Memory B cell (primary cell): ENCODE data around the gene NOS1AP.

Experiments
- ATAC-seq: fragments of 150-1000 bp; cut with Tn5 transposase; 2 replicates; pipeline ENCODE4 v1.10.0; 2021; ENCODE audit warnings: low read depth, mild to moderate bottlenecking, moderate library complexity
- DNase-seq, 2 donors: peaks; one replicate each; pipeline ENCODE4 v3.0.0; 2022; ENCODE audit warnings: low spot score in 2 of 2
- H3K27ac Mint-ChIP-seq: one replicate; pipeline ENCODE4 v1.8.0; 2022; ENCODE audit warnings: mild to moderate bottlenecking, moderate library complexity, mixed read lengths
- H3K27me3 Mint-ChIP-seq: one replicate; pipeline ENCODE4 v1.8.0; 2022; ENCODE audit warnings: mixed read lengths
- H3K36me3 Mint-ChIP-seq: one replicate; pipeline ENCODE4 v1.8.0; 2022; ENCODE audit warnings: mild to moderate bottlenecking, mixed read lengths
- H3K4me1 Mint-ChIP-seq: one replicate; pipeline ENCODE4 v1.8.0; 2022; ENCODE audit warnings: mixed read lengths
- H3K4me3 Mint-ChIP-seq: one replicate; pipeline ENCODE4 v1.8.0; 2022; ENCODE audit warnings: mild to moderate bottlenecking, moderate library complexity, mixed read lengths
- H3K9me3 Mint-ChIP-seq: one replicate; pipeline ENCODE4 v1.8.0; 2022; ENCODE audit warnings: mixed read lengths

The NOS1AP gene

DNA sequence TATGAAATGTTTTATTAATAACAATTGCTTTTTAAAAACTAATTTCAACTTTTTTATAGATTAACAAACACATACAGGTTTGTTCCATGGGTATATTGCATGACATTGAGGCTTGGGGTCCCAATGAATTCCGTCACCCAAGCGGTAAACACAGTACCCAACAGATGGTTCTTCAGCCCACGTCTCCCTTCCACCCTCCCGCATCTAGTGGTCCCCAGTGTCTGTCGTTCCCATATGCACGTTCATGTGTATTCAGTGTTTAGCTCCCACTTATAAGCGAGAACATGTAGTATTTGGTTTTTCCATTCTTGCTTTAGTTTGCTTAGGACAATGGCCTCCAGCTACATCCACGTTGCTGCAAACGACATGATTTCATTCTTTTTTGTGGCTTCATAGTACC, 48.6 kb downstream of the NOS1AP start:
- Mint-ChIP-seq H3K4me1 (no peaks in the 10 kb centered on the region), H3K27me3 (peaks cover 6% of the 10 kb centered on the region), H3K27ac (no peak overlapping the region), H3K4me3 (no peak overlapping the region), H3K36me3 (no peaks in the 10 kb centered on the region), H3K9me3 (no peaks in the 10 kb centered on the region)
- no peak for ATAC-seq
- DNase-seq = no peak

DNA sequence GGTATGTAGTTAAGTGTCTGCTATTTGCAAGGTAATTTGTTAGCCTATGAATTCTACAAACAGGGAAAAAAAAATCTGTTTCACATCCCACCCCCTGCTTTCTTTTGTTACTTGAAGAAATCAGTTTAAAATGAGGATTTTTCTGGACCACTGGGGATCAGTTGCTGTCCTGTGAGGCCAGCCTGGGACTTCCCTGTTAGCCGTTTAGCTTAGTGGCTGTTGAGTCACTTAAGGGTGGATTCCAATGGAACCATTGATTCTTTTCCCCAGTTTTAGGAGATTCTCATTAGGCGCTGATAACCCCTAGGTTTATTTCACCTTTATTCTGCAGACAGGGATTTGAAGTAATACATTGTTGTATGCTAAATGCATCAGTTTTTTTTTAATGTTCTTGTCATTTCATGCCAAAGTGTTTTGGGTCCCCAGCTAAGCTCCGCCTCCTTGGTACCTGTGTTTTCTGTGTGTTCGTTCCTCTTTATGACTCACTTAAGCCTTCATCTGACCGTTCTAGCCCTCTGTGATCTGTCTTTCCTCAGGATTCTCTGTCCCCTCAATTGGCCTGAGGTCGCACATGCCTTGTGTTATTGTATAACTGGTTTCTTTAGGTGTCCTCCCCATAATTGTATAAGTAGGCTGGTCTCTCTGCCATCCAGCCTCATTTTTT, 59.3 kb downstream of the NOS1AP start:
- Mint-ChIP-seq H3K4me3 (no peak overlapping the region), H3K27ac (no peak overlapping the region), H3K27me3 (peaks cover 13% of the 10 kb centered on the region), H3K36me3 (no peaks in the 10 kb centered on the region), H3K9me3 (peaks cover 1% of the 10 kb centered on the region), H3K4me1 (no peaks in the 10 kb centered on the region)
- DNase-seq (no peak), ATAC-seq (no peak)

DNA sequence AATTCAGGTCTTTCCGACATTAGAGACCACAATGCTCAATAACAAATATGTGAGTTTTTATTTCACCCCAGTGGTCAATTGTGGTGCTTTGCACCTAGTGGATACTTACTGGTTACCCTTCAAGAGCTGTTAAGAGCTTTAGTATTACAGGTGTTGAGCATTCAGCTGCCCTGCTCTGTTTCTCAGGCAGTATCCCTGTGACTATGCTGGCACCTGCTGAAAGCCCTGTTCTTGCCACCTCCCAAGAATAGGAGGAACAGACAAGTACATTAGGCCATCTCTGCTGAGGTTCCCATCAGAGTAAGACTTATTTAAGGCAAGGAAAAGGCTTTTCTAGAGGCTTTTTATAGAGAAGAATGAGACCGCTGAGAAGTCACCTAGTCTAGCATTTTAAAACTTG, 60.8 kb downstream of the NOS1AP start:
- Mint-ChIP-seq H3K4me3 (no peak overlapping the region), H3K9me3 (peaks cover 1% of the 10 kb centered on the region), H3K36me3 (no peaks in the 10 kb centered on the region), H3K27ac (no peak overlapping the region), H3K4me1 (no peaks in the 10 kb centered on the region), H3K27me3 (peaks cover 20% of the 10 kb centered on the region)
- DNase-seq (no peak), ATAC-seq (no peak)

DNA sequence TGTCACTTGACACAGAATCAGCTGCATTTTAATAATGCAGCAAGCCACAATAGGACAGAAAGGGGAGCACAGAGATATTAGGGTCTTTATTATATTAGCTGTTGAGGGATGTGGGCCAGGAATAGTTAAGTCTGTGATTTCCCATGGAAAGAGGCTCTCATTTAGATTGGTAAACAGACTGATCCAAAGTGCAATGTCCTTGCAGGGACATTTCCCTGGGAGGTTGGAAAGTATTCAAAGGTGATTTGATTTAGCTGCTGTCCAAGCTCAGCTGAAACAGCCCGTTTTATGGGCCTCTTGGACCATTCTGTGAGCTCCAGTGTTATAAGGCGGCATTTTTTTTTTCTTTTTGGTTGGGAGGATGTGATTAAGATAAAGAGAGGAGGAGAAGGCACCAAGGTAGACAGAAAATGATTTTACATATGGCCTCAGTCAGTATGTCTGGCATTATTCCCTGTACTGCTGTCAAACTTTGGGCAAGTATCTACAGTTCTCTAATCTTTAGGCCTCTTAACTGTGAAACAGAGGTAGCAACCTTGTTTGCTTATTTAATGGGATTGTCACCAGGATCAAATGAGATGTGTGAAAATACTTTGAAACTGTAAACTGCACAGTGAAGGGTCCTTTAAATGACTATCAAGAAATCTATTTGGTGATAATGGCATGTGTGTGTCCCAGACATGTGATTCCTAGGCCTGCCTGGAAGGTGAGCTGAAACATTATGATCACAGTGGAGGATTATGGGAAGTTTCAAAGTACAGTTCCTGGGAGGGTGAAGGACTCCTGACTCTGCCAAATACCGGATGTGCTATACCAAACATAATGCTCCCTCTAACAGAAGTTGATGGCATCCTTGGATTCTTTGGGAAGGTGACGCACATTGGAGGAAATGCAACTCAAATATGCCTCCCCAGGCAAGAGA, 62.2 kb downstream of the NOS1AP start:
- no peaks in the 10 kb centered on the region for H3K36me3 Mint-ChIP-seq
- no peaks in the 10 kb centered on the region for H3K4me1 Mint-ChIP-seq

DNA sequence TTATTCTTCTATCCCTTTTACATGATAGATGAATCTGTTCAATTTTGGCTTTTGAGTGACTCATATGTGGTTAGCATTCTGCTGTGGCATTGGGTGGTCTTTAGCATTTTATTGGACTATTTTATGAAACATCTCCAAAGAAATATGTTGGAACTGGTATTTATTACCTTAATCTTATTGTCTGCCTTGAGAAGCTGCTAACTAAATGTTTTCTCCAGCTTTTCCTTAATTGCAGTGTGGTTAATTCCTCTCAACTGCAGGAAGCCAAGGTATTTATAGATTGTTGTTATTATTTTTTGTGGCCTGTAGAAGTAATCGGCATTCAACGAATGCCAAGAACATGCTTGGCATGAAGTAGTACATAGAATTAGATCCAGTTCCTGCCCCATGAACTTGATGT, 64.1 kb downstream of the NOS1AP start:
- Mint-ChIP-seq H3K4me1 (no peaks in the 10 kb centered on the region), H3K27ac (no peak overlapping the region), H3K9me3 (no peaks in the 10 kb centered on the region), H3K36me3 (no peaks in the 10 kb centered on the region), H3K27me3 (peaks cover 28% of the 10 kb centered on the region), H3K4me3 (no peak overlapping the region)
- no peak for DNase-seq
- ATAC-seq = no peak

More for the DNA sequence above, 62.2 kb downstream of the NOS1AP start:
- H3K27me3 Mint-ChIP-seq = peaks cover 22% of the 10 kb centered on the region
- DNase-seq (no peak), ATAC-seq (no peak)
- no peaks in the 10 kb centered on the region for H3K9me3 Mint-ChIP-seq
- no peak overlapping the region for H3K4me3 Mint-ChIP-seq
- H3K27ac Mint-ChIP-seq = no peak overlapping the region

DNA sequence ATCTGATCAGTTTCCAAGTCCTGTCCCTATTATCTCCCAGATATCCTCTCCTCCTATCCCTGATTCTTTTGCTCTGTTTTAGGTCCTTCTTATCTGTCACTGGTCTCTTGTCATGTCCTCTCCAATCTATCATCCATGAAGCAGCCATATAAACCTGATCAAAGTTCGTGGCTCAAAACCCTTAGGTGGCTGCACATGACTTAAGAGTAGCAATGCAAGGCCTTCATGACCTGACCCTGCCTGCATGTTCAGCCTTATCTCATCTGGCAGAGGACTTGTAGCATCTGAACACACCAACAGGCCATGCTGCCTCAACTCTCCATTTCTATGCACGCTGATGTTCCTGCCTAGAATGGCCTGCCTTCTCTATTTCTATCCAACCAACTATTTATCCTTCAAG, 65.2 kb downstream of the NOS1AP start:
- no peaks in the 10 kb centered on the region for H3K9me3 Mint-ChIP-seq
- no peak overlapping the region for H3K27ac Mint-ChIP-seq
- no peak overlapping the region for H3K4me3 Mint-ChIP-seq
- no peaks in the 10 kb centered on the region for H3K4me1 Mint-ChIP-seq
- ATAC-seq (no peak), DNase-seq (no peak)
- H3K27me3 Mint-ChIP-seq = peaks cover 23% of the 10 kb centered on the region
- H3K36me3 Mint-ChIP-seq = no peaks in the 10 kb centered on the region

DNA sequence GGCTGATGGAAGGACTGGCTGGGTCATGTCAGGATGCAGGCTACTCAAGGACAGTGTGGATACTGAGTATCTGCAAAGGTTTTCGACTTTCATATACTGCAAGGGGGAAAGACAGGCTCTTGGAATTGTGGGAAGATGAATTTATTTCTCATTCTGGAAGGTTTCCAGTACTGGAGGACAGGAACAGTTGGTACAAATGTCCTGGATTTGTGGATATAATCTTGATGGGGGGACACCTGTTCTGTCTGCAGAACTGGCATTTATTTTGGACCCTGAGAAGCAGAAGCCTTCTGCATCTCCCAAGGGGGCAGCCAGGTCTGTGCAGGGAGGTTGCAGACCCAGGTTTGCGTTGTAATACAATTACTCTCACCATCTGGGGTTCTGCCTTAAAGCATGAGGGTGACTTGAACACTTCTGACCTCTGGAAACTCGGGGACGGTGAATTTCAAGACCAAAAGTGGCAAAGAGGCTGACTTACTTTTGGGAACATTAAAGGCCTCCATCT, 65.8 kb downstream of the NOS1AP start:
- Mint-ChIP-seq H3K9me3 (no peaks in the 10 kb centered on the region), H3K4me3 (no peak overlapping the region), H3K27ac (no peak overlapping the region), H3K36me3 (no peaks in the 10 kb centered on the region), H3K27me3 (peaks cover 23% of the 10 kb centered on the region), H3K4me1 (no peaks in the 10 kb centered on the region)
- DNase-seq = no peak
- no peak for ATAC-seq

DNA sequence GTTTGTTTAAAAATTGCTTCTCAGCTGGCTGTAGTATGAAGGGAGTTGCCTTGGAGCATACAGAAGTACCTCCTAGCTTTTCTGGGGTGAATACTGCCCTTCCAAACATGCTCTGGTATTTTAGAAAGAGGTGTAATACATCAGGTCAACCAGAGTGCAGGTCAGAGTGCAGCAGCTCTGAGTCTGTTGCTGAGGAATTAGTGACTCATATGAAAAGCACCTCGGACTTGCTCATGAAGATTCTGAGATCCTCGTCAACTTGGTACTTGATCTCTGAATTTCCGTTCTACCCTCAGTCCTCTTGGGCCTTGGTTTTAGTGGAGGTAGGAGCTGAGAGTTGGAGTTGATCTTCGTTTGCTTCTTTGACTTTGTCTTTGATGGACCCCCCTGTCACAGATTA, 67.3 kb downstream of the NOS1AP start:
- Mint-ChIP-seq H3K27me3 (peaks cover 22% of the 10 kb centered on the region), H3K4me3 (no peak overlapping the region), H3K4me1 (no peaks in the 10 kb centered on the region), H3K36me3 (no peaks in the 10 kb centered on the region), H3K9me3 (no peaks in the 10 kb centered on the region), H3K27ac (no peak overlapping the region)
- DNase-seq = no peak
- no peak for ATAC-seq

DNA sequence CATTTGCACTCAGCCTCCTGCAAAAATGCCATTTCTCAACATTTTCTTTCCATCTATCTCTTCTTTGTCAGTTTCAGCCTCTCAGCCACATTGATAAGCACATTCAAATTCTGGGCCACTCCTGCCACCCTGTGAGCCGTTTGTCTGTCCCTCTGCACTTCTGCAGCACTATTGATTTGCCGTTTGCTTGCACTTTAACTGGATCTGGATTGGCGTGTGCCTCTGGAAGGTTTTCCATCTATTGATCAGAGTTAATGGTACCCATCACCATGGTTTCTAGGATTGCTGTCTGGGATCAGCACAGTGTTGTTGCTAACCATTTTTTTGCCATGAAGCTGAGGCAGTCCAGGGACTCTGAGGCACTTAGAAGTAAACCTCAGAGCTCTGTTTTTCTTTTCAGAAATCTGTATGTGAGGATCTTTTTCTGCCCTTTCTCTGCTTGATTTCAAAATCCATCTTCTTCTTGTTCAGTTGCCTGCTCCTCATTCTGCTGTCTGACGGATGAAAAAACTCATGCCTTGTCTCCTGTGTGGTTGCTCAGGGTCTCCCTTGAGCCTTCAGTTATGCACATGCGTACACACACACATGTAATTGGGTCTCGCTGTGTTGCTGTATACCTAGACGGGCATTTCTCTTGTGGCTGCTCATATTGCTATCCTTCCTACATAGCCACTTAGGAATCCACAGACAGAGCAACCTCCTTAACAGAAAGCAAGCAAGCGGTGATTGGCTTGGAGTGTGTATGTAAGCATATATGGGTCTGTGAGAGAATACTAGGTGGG, 67.9 kb downstream of the NOS1AP start:
- DNase-seq (no peak), ATAC-seq (no peak)
- H3K4me3 Mint-ChIP-seq = no peak overlapping the region
- peaks cover 25% of the 10 kb centered on the region for H3K27me3 Mint-ChIP-seq
- H3K9me3 Mint-ChIP-seq = no peaks in the 10 kb centered on the region
- no peak overlapping the region for H3K27ac Mint-ChIP-seq
- no peaks in the 10 kb centered on the region for H3K36me3 Mint-ChIP-seq
- no peaks in the 10 kb centered on the region for H3K4me1 Mint-ChIP-seq

DNA sequence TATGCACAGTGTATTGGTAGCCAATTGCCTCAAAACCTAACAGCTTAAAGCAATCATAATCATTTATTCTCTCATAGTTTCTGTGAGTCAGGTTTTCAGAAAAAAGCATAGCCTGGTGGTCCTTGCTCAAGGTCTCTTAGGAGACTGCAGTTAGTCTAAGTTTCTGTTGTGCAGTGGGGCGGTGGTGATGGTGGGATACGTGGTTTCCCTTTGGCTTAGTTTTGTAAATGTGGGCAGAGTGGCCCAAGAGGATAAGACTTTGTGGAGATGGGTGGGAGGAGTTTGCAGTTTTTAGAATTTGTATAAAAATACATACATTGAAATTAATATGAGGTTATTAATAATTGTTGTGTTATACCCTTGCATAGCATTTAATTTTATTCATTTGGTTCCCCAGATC, 68.6 kb downstream of the NOS1AP start:
- Mint-ChIP-seq H3K27ac (no peak overlapping the region), H3K27me3 (peaks cover 25% of the 10 kb centered on the region), H3K36me3 (no peaks in the 10 kb centered on the region), H3K9me3 (no peaks in the 10 kb centered on the region), H3K4me1 (no peaks in the 10 kb centered on the region), H3K4me3 (no peak overlapping the region)
- ATAC-seq (no peak), DNase-seq (no peak)

DNA sequence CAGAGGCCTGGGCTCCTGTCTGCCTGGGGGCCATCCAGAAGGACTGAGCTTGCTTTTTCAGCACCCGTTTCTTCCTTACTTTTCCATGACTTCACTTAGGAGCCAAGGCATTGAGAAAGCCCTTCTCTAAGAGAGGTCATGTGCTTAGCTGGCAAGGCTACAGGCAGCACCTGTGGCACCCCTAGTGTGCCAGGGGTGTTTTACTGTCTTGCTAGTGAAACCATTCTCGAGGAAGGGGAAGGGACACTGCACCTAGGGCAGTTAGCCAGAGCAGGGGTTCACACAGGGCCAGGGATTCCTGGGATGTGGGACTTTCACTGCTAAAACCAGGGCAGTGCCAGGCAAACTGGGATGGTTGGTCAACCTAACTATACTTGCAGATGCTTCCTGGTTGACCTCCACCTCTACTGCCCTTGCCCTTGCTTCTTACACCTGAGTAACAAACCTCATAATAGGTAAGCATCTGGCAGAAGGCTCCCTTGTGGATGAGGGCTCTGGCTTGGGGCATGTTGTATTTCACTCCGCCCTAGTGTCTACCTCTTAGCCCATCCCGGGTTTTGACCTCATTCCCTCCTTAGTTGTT, 69.2 kb downstream of the NOS1AP start:
- H3K4me1 Mint-ChIP-seq = no peaks in the 10 kb centered on the region
- DNase-seq (no peak), ATAC-seq (no peak)
- H3K4me3 Mint-ChIP-seq = no peak overlapping the region
- peaks cover 26% of the 10 kb centered on the region for H3K27me3 Mint-ChIP-seq
- H3K36me3 Mint-ChIP-seq = no peaks in the 10 kb centered on the region
- H3K27ac Mint-ChIP-seq = no peak overlapping the region
- H3K9me3 Mint-ChIP-seq = no peaks in the 10 kb centered on the region

DNA sequence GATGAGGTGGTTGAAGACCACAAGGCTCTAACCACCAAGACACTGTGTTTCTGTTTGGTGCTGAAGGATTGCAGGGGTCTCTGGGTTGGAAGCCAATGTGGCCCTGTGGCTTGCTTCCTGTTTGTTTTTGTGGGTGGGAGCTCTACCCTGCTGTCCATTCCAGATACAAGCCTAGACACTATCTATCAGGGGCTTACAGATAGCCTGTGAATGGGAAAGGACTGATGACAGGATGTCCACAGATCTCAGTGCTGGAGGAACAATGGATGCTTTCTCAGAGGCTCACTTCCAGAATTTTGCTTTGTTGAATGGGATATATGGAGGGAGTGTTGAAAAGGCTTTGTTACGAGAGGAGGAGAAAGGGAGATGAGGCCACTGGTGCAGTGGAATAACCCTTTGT, 69.7 kb downstream of the NOS1AP start:
- H3K27ac Mint-ChIP-seq = no peak overlapping the region
- no peak for DNase-seq
- no peak overlapping the region for H3K4me3 Mint-ChIP-seq
- no peaks in the 10 kb centered on the region for H3K4me1 Mint-ChIP-seq
- no peaks in the 10 kb centered on the region for H3K9me3 Mint-ChIP-seq
- peaks cover 28% of the 10 kb centered on the region for H3K27me3 Mint-ChIP-seq
- no peak for ATAC-seq
- no peaks in the 10 kb centered on the region for H3K36me3 Mint-ChIP-seq

DNA sequence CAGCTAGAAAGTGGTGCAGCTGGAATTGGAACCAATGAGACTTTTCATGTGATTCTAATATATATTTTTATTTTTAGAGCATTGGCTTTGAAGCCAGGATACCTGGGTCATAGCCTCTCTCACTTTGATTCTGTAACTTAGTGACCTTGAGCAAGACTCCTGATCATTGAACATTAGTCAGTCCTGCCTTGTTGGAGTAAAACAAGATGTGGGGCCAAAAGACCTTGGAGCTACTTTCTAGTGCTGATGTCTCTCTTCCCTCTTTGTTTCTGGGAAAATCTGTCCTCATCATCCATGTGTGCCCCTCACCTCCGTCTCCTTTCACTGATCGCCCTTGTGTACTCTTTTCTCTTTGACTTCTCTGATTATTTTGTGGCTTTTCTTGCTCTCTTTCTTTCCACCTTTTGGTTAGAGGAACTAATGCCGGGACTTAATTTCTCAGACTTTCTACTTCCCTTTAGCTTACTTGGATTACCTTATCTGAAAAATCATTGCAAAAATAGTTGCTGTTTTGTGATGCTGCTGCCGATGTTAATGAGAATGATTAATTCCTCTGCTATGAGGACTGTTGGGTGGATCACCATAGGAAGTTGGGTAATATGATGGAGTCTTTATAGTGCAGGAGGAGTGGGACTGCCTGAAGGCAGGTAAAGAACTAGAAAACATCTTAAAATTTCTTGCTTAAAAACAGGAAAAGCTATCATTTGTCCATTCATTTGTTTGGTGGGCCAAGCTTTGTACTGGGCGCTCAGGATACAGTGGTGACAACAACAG, 72.0 kb downstream of the NOS1AP start:
- H3K4me1 Mint-ChIP-seq = no peaks in the 10 kb centered on the region
- H3K4me3 Mint-ChIP-seq = no peak overlapping the region
- ATAC-seq = no peak
- H3K9me3 Mint-ChIP-seq = no peaks in the 10 kb centered on the region
- no peak for DNase-seq
- H3K27me3 Mint-ChIP-seq = peaks cover 19% of the 10 kb centered on the region
- H3K27ac Mint-ChIP-seq = no peak overlapping the region
- H3K36me3 Mint-ChIP-seq = no peaks in the 10 kb centered on the region
